CMK (cell line): ENCODE measurements around the gene SRRT.
"Not testable (repeated sequence)": the region's sequence is repeated elsewhere in the genome, so short reads cannot be mapped to it uniquely, and the experiment has no call there.

Source experiments
- DNase-seq: peaks from one replicate; pipeline ENCODE4 v3.0.0-alpha.2; 2010; ENCODE audit warnings: low read depth

The SRRT gene

GRCh38 chr7:100936167-100936566 lies 61.3 kb downstream of the SRRT start:
- DNase-seq = not testable (repeated sequence)
